GM10248 (cell line): Measurements from ENCODE around the gene LNX1.

ENCODE experiments used
- CTCF ChIA-PET: fragments of 300-600 bp; sonication (Branson Sonifier 250); formaldehyde crosslinking; extraction: SDS; loops from one replicate; lab custom pipeline; 2021; ENCODE audit warnings: antibody characterized with exemption; lab: Yijun Ruan, JAX
- POLR2A ChIA-PET: fragments of 350-650 bp; sonication (Branson Sonifier 250); formaldehyde crosslinking; extraction: SDS; loops from one replicate; lab custom pipeline; 2020; ENCODE audit warnings: antibody characterized with exemption; lab: Yijun Ruan, JAX
- DNase-seq: peaks from one replicate; pipeline ENCODE4 v3.0.0; 2012; ENCODE audit errors: extremely low spot score
- TF ChIP-seq, protein P1 (sequence below): IDR thresholded peaks from 2 replicates; pipeline ENCODE4 v1.5.1; 2012; ENCODE audit warnings: mild to moderate bottlenecking, low read depth; ENCODE audit errors: extremely low read depth, missing control alignments, control extremely low read depth

The LNX1 gene

DNA sequence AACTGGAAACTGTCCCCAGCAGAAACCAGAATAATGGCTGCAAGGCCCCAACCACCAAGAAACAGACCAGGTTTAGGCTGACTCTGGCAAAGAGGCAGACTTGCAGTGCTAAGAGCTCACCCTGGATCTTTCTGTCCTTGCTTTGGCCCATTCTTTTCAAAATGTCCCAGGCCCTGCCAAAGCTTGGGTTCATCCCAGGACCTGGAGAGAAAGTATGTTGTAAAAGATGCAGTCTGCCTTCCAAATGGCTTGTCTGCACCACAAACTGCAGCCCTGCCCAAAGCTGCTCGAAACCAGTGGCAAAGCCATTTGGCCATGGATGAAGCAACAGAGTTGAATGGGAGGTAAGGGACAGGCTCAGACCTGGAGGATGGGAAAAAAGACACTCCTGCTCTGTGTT is 38.0 kb upstream of the LNX1 start:
- ChIA-PET CTCF (interaction anchor here (1.2 kb wide), 1 partner anchor 28 kb away, joined by 4 read pairs; no protein-coding TSS in a partner anchor), POLR2A (no interaction called here)
- TF ChIP-seq, protein P1, sequence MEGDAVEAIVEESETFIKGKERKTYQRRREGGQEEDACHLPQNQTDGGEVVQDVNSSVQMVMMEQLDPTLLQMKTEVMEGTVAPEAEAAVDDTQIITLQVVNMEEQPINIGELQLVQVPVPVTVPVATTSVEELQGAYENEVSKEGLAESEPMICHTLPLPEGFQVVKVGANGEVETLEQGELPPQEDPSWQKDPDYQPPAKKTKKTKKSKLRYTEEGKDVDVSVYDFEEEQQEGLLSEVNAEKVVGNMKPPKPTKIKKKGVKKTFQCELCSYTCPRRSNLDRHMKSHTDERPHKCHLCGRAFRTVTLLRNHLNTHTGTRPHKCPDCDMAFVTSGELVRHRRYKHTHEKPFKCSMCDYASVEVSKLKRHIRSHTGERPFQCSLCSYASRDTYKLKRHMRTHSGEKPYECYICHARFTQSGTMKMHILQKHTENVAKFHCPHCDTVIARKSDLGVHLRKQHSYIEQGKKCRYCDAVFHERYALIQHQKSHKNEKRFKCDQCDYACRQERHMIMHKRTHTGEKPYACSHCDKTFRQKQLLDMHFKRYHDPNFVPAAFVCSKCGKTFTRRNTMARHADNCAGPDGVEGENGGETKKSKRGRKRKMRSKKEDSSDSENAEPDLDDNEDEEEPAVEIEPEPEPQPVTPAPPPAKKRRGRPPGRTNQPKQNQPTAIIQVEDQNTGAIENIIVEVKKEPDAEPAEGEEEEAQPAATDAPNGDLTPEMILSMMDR, result no peak
- DNase-seq, result no peak

DNA sequence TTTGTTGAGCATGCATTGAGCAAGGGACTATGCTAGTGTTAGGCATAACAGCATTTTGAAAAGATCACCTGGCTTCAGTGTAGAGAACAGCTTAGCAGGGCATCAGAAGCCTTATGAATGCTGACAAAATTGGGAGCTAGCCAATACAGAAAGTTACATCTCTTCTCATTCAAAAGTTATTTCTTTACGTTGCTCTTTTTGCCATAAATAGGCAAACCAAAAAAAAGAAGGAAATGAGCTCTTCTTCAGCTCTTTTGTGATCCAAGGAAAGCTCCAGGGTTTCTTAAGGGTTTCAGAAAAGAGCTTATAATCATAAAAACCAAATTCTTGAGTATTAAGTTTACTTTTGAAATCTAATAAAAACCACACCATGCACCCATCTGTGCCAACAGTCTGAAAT is 35.2 kb upstream of the LNX1 start:
- TF ChIP-seq, protein P1, result no peak
- DNase-seq, result no peak
- ChIA-PET CTCF (interaction anchor here (0.8 to 1.5 kb wide), 6 partner anchors 10 to 177 kb away, joined by 3 to 5 read pairs (median 3); no protein-coding TSS in a partner anchor), POLR2A (no interaction called here)

DNA sequence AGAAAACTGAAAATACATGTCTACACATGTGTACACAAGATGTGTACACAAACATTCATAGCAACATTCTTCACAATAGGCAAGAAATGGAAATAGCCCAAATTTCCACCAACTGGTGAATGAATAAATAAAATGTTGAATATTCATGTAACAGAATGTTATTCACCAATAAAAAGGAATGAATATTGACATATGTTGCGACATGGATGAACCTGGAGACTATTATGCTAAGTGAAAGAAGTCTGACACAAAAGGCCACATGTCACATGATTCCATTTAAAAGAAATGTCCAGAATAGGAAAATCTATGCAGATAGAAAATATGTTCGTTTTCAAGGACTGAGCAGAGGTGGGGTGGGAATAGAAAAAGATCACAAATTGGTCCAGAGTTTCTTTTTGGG is 34.6 kb upstream of the LNX1 start:
- ChIA-PET POLR2A (no interaction called here), CTCF (interaction anchor here (1.5 kb wide), 2 partner anchors 11 to 28 kb away, joined by 5 read pairs; no protein-coding TSS in a partner anchor)
- TF ChIP-seq, protein P1, result no peak
- DNase-seq, result no peak

DNA sequence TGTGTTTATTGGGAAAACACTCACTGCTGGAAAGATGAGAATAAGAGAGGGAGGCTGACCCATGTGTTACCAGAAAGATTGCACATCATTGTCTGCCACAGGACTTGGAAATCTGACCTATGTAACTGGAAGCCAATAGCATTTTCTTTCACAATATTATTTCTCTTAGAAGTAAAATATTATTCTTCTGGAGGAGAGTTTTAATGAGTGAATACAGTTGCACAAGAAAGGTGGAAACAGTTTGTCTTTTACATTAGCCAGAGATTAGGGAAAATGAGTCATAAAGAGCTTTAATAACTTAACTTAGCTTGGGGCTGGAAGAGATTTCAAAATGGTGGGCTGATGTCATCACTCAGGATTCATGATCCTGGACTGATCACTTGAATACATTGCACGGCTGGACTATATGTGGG is 31.5 kb upstream of the LNX1 start:
- TF ChIP-seq, protein P1, result no peak
- no peak for DNase-seq
- ChIA-PET POLR2A (no interaction called here), CTCF (interaction anchor here (1.0 kb wide), 1 partner anchor 18 kb away, joined by 3 read pairs; no protein-coding TSS in a partner anchor)

DNA sequence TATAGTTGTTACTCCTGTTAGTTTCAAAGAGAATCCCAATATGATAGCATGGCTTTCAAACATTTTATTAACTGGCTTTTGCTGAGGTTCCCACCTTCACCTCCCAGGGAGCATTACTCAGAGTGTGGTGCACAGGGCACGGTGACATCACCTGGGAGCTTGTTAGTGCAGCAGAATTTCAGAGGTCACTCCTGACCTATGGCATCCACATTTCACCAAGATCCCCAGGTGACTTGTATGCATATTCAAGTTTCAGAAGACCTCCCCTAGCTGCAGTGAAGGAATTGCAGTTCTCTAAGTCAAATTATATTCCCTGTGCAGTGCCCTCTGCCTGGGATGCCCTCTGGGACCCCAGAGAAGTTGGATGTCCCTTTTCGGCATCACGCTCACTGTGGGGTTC is 29.7 kb upstream of the LNX1 start:
- ChIA-PET CTCF (interaction anchor here (1.0 kb wide), 1 partner anchor 10 kb away, joined by 3 read pairs; no protein-coding TSS in a partner anchor), POLR2A (no interaction called here)
- TF ChIP-seq, protein P1, result no peak
- DNase-seq, result no peak

DNA sequence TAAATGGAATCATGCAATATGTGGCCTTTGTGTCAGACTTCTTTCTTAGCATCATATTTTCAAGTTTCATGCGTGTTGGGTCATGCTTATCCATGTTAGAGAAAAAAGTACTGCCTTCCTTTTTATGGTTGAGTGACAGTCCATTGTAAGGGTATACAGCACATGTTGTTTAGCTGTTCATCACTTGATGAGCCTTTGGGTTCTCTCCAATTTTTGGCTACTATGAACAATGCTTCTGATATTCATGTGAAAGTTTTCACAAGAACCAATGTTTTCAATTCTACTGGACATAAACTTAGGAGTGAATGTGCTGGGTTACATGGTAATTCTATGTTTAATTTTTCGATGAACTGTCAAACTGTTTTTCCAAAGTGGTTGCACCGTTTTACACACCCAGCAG is 28.1 kb upstream of the LNX1 start:
- ChIA-PET POLR2A (no interaction called here), CTCF (interaction anchor here (1.8 kb wide), 1 partner anchor 11 kb away, joined by 5 read pairs; no protein-coding TSS in a partner anchor)
- no peak for DNase-seq
- TF ChIP-seq, protein P1, result no peak
